ENCODE results near the gene ARFGAP1. TPM values are rescaled to one million over a fixed set of nuclear protein-coding genes. Genes with fewer than 3 reads are reported as not detected.

Gene ARFGAP1
- total and polyA plus RNA-seq, 4 donors, result 35.3 to 116 (median 83.3) TPM

GRCh38 chr20:63322146-63322932, 49.7 kb downstream of the ARFGAP1 start:
- no peak overlapping the region for H3K27ac ChIP-seq (ENCODE audit: low read depth, low read length)
- no peaks in the 10 kb centered on the region for H3K9me3 ChIP-seq (ENCODE audit: control insufficient read depth, insufficient read depth, low read length)
- H3K4me1 ChIP-seq (ENCODE audit: control insufficient read depth, insufficient read depth, low read length), result peaks cover 10% of the 10 kb centered on the region
- WGBS (ENCODE audit: insufficient coverage), result 61% methylated on average over 31 of the region's 34 CpGs
- H3K36me3 ChIP-seq (ENCODE audit: control insufficient read depth, insufficient read depth, low read length), result peaks cover 65% of the 10 kb centered on the region
- H3K4me3 ChIP-seq (ENCODE audit: low read depth, low read length), result no peak overlapping the region
- H3K27me3 ChIP-seq (ENCODE audit: control insufficient read depth, insufficient read depth, low read length), result no peaks in the 10 kb centered on the region
- DNase-seq (ENCODE audit: low read depth in 4 of 6, low spot score in 6 of 6), result peak in 1 of 6 donors; percentile 71

DNA sequence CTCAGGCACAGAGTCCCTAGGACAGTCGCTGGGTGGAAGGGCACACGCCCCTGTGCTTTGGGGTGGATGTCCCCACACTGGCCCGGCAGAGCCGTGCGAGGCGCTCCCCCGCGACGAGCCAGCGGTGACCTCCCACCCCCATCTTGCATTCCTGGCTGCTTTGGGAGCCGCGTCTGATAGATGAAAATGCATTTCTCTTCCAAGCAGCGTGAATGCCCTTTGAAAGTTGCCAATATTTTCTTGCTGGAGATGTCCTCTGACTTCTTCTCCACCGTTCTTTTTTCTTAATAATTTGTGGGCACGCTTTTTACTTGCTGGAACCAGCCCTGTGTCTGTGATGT, 50.3 kb downstream of the ARFGAP1 start:
- Histone ChIP-seq H3K4me1 (ENCODE audit: control insufficient read depth, insufficient read depth, low read length) (peaks cover 10% of the 10 kb centered on the region), H3K27ac (ENCODE audit: low read depth, low read length) (no peak overlapping the region), H3K27me3 (ENCODE audit: control insufficient read depth, insufficient read depth, low read length) (no peaks in the 10 kb centered on the region), H3K36me3 (ENCODE audit: control insufficient read depth, insufficient read depth, low read length) (peaks cover 65% of the 10 kb centered on the region), H3K4me3 (ENCODE audit: low read depth, low read length) (no peak overlapping the region), H3K9me3 (ENCODE audit: control insufficient read depth, insufficient read depth, low read length) (no peaks in the 10 kb centered on the region)
- DNase-seq (ENCODE audit: low read depth in 4 of 6, low spot score in 6 of 6), result no peak
- 26% methylated on average over 13 of the region's 15 CpGs for WGBS (ENCODE audit: insufficient coverage)

DNA sequence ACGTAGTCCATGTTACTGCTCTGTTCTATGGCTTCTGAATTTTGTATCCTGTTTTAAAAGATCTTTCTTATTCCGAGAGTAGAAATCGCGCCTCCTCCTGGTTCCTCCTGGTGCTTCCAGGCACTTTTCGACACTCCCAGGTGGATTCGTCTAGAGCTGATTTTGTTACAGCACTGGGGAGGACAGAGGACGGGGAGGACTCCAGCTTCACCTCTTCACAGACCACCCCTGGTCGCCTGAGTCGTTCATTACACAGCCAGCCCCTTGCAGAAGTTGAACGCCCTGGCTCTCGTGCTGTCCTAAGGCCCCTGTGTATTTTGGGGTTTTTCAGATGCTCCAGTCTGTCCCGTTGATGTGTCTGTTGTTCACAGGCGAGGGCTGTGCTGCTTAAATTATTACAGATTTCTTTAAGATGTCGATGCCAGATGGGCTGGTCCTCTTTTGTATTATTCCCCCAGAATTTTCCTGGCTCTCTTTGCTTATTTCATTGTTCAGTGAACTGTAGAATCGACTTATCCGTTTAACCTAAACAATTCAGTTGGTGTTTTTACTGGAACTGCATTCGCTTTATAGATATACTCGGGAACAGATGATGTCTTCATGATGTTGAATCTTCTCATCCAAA, 50.9 kb downstream of the ARFGAP1 start:
- Histone ChIP-seq H3K27ac (ENCODE audit: low read depth, low read length) (no peak overlapping the region), H3K4me1 (ENCODE audit: control insufficient read depth, insufficient read depth, low read length) (peaks cover 10% of the 10 kb centered on the region), H3K9me3 (ENCODE audit: control insufficient read depth, insufficient read depth, low read length) (no peaks in the 10 kb centered on the region), H3K36me3 (ENCODE audit: control insufficient read depth, insufficient read depth, low read length) (peaks cover 69% of the 10 kb centered on the region), H3K4me3 (ENCODE audit: low read depth, low read length) (no peak overlapping the region), H3K27me3 (ENCODE audit: control insufficient read depth, insufficient read depth, low read length) (no peaks in the 10 kb centered on the region)
- WGBS (ENCODE audit: insufficient coverage), result 63% methylated on average over 11 of the region's 18 CpGs
- DNase-seq (ENCODE audit: low read depth in 4 of 6, low spot score in 6 of 6), result no peak

GRCh38 chr20:63325021-63325471, 52.4 kb downstream of the ARFGAP1 start:
- no peak for DNase-seq (ENCODE audit: low read depth in 4 of 6, low spot score in 6 of 6)
- Histone ChIP-seq H3K4me1 (ENCODE audit: control insufficient read depth, insufficient read depth, low read length) (peaks cover 10% of the 10 kb centered on the region), H3K27me3 (ENCODE audit: control insufficient read depth, insufficient read depth, low read length) (no peaks in the 10 kb centered on the region), H3K27ac (ENCODE audit: low read depth, low read length) (no peak overlapping the region), H3K36me3 (ENCODE audit: control insufficient read depth, insufficient read depth, low read length) (peaks cover 67% of the 10 kb centered on the region), H3K4me3 (ENCODE audit: low read depth, low read length) (no peak overlapping the region), H3K9me3 (ENCODE audit: control insufficient read depth, insufficient read depth, low read length) (no peaks in the 10 kb centered on the region)
- 80% methylated on average over 4 of the region's 10 CpGs for WGBS (ENCODE audit: insufficient coverage)

DNA sequence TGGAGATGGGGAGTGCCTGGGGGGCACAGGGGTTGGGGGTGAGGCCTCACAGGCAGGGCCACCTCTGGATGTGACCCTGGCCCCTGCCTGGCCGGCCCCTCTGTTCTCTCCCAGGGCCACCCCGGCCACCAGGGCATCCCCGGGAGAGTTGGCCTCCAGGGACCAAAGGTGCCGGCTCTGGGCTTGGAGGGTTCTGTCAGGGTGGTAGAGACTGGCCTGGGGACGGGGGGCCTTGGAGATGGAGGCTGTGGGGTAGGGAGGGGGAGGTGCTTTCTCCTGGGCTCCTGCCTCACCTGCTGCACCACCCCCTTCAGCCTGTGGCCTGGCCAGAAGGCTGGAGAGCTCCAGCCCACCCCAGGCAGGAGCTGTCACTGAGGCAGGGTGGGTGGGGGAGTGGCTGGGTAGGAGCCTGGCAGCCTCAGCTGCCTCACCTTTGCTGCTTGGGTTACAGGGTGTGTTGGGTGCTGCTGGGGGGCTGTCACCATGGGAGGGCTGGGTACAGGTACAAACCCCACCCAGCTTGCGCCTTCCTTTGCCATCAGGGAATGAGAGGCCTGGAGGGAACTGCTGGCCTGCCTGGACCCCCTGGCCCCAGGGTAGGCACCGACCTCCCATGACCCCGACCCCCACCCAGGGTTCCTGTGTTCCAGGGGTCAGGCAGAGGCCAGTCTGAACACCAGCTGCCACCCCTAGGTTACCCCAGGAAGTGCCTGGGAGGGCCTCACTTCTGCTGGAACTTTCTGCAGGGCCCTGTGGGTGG, 53.1 kb downstream of the ARFGAP1 start:
- Histone ChIP-seq H3K27ac (ENCODE audit: low read depth, low read length) (no peak overlapping the region), H3K36me3 (ENCODE audit: control insufficient read depth, insufficient read depth, low read length) (peaks cover 67% of the 10 kb centered on the region), H3K9me3 (ENCODE audit: control insufficient read depth, insufficient read depth, low read length) (no peaks in the 10 kb centered on the region), H3K4me1 (ENCODE audit: control insufficient read depth, insufficient read depth, low read length) (peaks cover 10% of the 10 kb centered on the region), H3K27me3 (ENCODE audit: control insufficient read depth, insufficient read depth, low read length) (no peaks in the 10 kb centered on the region), H3K4me3 (ENCODE audit: low read depth, low read length) (no peak overlapping the region)
- WGBS (ENCODE audit: insufficient coverage), result 84% methylated on average over 7 of the region's 8 CpGs
- no peak for DNase-seq (ENCODE audit: low read depth in 4 of 6, low spot score in 6 of 6)

GRCh38 chr20:63326314-63327230, 54.0 kb downstream of the ARFGAP1 start:
- 87% methylated on average over 15 of the region's 15 CpGs for WGBS (ENCODE audit: insufficient coverage)
- H3K27ac ChIP-seq (ENCODE audit: low read depth, low read length), result no peak overlapping the region

GRCh38 chr20:63327231-63327745, 54.7 kb downstream of the ARFGAP1 start:
- Histone ChIP-seq H3K27me3 (ENCODE audit: control insufficient read depth, insufficient read depth, low read length) (no peaks in the 10 kb centered on the region), H3K4me1 (ENCODE audit: control insufficient read depth, insufficient read depth, low read length) (peaks cover 6% of the 10 kb centered on the region), H3K4me3 (ENCODE audit: low read depth, low read length) (no peak overlapping the region), H3K27ac (ENCODE audit: low read depth, low read length) (no peak overlapping the region), H3K9me3 (ENCODE audit: control insufficient read depth, insufficient read depth, low read length) (peaks cover 3% of the 10 kb centered on the region), H3K36me3 (ENCODE audit: control insufficient read depth, insufficient read depth, low read length) (peaks cover 62% of the 10 kb centered on the region)
- 100% methylated on average over 5 of the region's 8 CpGs for WGBS (ENCODE audit: insufficient coverage)
- DNase-seq (ENCODE audit: low read depth in 4 of 6, low spot score in 6 of 6), result no peak

More at GRCh38 chr20:63326314-63327230, 54.0 kb downstream of the ARFGAP1 start:
- no peaks in the 10 kb centered on the region for H3K27me3 ChIP-seq (ENCODE audit: control insufficient read depth, insufficient read depth, low read length)
- no peaks in the 10 kb centered on the region for H3K9me3 ChIP-seq (ENCODE audit: control insufficient read depth, insufficient read depth, low read length)
- no peak overlapping the region for H3K4me3 ChIP-seq (ENCODE audit: low read depth, low read length)
- no peak for DNase-seq (ENCODE audit: low read depth in 4 of 6, low spot score in 6 of 6)
- peaks cover 10% of the 10 kb centered on the region for H3K4me1 ChIP-seq (ENCODE audit: control insufficient read depth, insufficient read depth, low read length)
- H3K36me3 ChIP-seq (ENCODE audit: control insufficient read depth, insufficient read depth, low read length), result peaks cover 64% of the 10 kb centered on the region

- DNase-seq (ENCODE audit: low read depth in 4 of 6, low spot score in 6 of 6), result no peak
- Histone ChIP-seq H3K27ac (ENCODE audit: low read depth, low read length) (no peak overlapping the region), H3K9me3 (ENCODE audit: control insufficient read depth, insufficient read depth, low read length) (peaks cover 3% of the 10 kb centered on the region), H3K4me1 (ENCODE audit: control insufficient read depth, insufficient read depth, low read length) (peaks cover under 1% of the 10 kb centered on the region), H3K36me3 (ENCODE audit: control insufficient read depth, insufficient read depth, low read length) (peaks cover 63% of the 10 kb centered on the region), H3K4me3 (ENCODE audit: low read depth, low read length) (no peak overlapping the region), H3K27me3 (ENCODE audit: control insufficient read depth, insufficient read depth, low read length) (no peaks in the 10 kb centered on the region)
- 85% methylated on average over 19 of the region's 20 CpGs for WGBS (ENCODE audit: insufficient coverage)
Measured at GRCh38 chr20:63328026-63328700, 55.5 kb downstream of the ARFGAP1 start.
